Measurements from ENCODE around the gene PIGH. TPM values are rescaled to one million over a fixed set of nuclear protein-coding genes. Genes with fewer than 3 reads are reported as not detected.

PIGH gene
- total RNA-seq, 1 experiment from 2014 or later, result 6.8 TPM

DNA sequence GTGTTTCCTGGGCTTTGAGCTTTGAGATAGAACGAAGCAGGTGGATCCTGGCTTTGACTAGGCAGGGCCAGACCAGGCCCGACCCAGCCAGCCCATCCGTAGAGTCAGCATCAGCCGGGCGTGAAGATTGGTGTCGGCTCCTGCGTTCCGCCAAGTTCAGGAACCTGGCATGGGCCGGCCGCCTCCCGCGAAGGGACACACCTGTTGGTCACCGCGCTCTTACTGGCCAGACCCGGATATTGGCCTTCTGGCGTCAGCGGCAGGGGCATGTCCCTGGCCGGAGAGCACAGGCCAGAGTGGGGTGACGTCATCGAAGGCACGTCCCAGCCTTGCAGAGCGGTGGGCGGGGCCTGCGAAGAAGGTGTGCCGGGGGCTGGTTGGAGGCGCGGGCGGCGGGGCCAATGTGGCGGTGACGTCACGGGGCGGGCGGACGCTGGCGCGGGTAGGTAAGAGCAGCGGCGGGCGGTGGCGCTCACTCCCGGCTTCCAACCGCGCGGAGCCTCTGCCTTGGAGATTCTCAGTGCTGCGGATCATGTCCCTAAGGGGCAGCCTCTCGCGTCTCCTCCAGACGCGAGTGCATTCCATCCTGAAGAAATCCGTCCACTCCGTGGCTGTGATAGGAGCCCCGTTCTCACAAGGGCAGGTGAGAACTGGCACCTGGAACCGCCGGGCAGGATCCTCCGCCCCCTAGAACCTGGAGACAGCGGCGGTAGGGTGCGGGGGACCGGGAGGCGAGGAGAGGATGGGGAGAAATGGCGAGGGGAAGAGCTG lies 19.6 kb upstream of the PIGH start, which contains the start of gene ARG2 (continued):
- TF ChIP-seq, protein P1, sequence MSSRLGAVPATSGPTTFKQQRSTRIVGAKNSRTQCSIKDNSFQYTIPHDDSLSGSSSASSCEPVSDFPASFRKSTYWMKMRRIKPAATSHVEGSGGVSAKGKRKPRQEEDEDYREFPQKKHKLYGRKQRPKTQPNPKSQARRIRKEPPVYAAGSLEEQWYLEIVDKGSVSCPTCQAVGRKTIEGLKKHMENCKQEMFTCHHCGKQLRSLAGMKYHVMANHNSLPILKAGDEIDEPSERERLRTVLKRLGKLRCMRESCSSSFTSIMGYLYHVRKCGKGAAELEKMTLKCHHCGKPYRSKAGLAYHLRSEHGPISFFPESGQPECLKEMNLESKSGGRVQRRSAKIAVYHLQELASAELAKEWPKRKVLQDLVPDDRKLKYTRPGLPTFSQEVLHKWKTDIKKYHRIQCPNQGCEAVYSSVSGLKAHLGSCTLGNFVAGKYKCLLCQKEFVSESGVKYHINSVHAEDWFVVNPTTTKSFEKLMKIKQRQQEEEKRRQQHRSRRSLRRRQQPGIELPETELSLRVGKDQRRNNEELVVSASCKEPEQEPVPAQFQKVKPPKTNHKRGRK (CRISPR knock-in tag; IDR thresholded peaks at IDR 0.05; ENCODE audit: borderline replicate concordance), result no peak
- TF ChIP-seq PRRX2 (CRISPR knock-in tag; IDR thresholded peaks at IDR 0.05), result no peak
- peak; percentile 81 for TF ChIP-seq GABPB1 (CRISPR knock-in tag; IDR thresholded peaks at IDR 0.05)

DNA sequence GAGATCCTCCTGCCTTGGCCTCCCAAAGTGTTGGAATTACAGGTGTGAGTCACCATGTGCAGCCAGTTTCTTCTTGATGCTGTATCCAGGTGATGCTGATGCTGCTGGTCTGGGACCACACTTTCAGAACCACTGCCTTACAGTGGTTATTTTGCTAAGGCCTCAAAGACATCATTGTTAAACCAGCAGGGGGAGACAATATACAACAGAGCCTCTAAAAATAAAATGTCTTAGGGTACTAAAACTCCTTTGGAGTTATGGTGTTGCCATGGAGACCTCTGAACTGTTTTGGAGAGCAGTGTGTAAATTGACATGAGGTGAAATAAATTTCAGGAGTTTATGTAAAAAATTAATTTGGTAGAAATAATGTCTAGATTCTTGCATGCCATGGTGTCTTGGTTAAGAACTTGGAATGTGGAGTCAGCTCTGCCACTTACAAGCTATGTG lies 18.6 kb upstream of the PIGH start:
- CTCF ChIA-PET, result interaction anchor here (0.6 to 3.7 kb wide), 28 partner anchors 9 to 323 kb away, joined by 3 to 49 read pairs (median 4); partner anchors contain the start of genes ATP6V1D, PIGH, RDH11 and VTI1B
- DNase-seq (ENCODE audit: low spot score), result no peak
- peak overlapping the region; percentile 80 for H3K27ac Mint-ChIP-seq
- ATAC-seq, result no peak; the same call in 1 of the 2 replicates
- H3K36me3 Mint-ChIP-seq, result peaks cover 3% of the 10 kb centered on the region
- TF ChIP-seq, protein P2, sequence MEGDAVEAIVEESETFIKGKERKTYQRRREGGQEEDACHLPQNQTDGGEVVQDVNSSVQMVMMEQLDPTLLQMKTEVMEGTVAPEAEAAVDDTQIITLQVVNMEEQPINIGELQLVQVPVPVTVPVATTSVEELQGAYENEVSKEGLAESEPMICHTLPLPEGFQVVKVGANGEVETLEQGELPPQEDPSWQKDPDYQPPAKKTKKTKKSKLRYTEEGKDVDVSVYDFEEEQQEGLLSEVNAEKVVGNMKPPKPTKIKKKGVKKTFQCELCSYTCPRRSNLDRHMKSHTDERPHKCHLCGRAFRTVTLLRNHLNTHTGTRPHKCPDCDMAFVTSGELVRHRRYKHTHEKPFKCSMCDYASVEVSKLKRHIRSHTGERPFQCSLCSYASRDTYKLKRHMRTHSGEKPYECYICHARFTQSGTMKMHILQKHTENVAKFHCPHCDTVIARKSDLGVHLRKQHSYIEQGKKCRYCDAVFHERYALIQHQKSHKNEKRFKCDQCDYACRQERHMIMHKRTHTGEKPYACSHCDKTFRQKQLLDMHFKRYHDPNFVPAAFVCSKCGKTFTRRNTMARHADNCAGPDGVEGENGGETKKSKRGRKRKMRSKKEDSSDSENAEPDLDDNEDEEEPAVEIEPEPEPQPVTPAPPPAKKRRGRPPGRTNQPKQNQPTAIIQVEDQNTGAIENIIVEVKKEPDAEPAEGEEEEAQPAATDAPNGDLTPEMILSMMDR (IDR thresholded peaks at IDR 0.05), result peak; percentile 34; the same call in 1 of the 2 replicates
- no peak for TF ChIP-seq NR1H2 (CRISPR knock-in tag; IDR thresholded peaks at IDR 0.05)
- POLR2A ChIA-PET, result interaction anchor here (0.8 to 3.8 kb wide), 5 partner anchors 11 to 86 kb away, joined by 3 to 25 read pairs (median 4); partner anchors contain the start of genes PIGH and RDH11
- no peaks in the 10 kb centered on the region for H3K9me3 Mint-ChIP-seq
- H3K4me3 Mint-ChIP-seq, result peak overlapping the region; percentile 92
- H3K4me1 Mint-ChIP-seq, result peaks cover 35% of the 10 kb centered on the region
- H3K27me3 Mint-ChIP-seq (ENCODE audit: low read depth), result peaks cover 55% of the 10 kb centered on the region

DNA sequence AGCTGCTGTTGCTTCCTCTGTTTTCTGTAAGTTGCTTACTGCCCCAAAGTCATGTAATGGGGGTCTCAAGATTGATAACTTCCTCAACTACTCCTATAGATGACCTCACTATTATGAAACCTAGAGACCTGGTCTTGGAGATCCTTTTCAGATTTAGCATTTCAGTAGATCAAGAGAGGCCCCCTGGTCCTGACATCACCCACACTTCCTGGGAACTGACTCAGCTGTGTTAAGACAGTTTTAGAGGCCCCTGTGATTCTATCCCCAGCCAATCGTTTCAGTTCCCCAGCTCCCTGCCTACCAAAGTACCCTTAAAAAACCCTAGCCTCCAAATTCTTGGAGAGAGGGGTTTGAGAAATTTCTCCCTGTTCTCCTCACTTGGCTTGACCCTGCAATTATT lies 10.4 kb upstream of the PIGH start:
- H3K36me3 Mint-ChIP-seq, result no peaks in the 10 kb centered on the region
- DNase-seq (ENCODE audit: low spot score) (no peak), ATAC-seq (no peak)
- no peak overlapping the region for H3K27ac Mint-ChIP-seq
- H3K4me3 Mint-ChIP-seq, result no peak overlapping the region
- CTCF ChIA-PET, result interaction anchor here (1.0 to 2.5 kb wide), 4 partner anchors 10 to 190 kb away, joined by 4 to 9 read pairs (median 6); partner anchors contain the start of gene PIGH
- no peak for TF ChIP-seq MXD4 (CRISPR knock-in tag; IDR thresholded peaks at IDR 0.05; ENCODE audit: borderline replicate concordance)
- TF ChIP-seq, protein P3, sequence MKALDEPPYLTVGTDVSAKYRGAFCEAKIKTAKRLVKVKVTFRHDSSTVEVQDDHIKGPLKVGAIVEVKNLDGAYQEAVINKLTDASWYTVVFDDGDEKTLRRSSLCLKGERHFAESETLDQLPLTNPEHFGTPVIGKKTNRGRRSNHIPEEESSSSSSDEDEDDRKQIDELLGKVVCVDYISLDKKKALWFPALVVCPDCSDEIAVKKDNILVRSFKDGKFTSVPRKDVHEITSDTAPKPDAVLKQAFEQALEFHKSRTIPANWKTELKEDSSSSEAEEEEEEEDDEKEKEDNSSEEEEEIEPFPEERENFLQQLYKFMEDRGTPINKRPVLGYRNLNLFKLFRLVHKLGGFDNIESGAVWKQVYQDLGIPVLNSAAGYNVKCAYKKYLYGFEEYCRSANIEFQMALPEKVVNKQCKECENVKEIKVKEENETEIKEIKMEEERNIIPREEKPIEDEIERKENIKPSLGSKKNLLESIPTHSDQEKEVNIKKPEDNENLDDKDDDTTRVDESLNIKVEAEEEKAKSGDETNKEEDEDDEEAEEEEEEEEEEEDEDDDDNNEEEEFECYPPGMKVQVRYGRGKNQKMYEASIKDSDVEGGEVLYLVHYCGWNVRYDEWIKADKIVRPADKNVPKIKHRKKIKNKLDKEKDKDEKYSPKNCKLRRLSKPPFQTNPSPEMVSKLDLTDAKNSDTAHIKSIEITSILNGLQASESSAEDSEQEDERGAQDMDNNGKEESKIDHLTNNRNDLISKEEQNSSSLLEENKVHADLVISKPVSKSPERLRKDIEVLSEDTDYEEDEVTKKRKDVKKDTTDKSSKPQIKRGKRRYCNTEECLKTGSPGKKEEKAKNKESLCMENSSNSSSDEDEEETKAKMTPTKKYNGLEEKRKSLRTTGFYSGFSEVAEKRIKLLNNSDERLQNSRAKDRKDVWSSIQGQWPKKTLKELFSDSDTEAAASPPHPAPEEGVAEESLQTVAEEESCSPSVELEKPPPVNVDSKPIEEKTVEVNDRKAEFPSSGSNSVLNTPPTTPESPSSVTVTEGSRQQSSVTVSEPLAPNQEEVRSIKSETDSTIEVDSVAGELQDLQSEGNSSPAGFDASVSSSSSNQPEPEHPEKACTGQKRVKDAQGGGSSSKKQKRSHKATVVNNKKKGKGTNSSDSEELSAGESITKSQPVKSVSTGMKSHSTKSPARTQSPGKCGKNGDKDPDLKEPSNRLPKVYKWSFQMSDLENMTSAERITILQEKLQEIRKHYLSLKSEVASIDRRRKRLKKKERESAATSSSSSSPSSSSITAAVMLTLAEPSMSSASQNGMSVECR (CRISPR knock-in tag; IDR thresholded peaks at IDR 0.05; ENCODE audit: borderline replicate concordance), result no peak
- TF ChIP-seq, protein P4, sequence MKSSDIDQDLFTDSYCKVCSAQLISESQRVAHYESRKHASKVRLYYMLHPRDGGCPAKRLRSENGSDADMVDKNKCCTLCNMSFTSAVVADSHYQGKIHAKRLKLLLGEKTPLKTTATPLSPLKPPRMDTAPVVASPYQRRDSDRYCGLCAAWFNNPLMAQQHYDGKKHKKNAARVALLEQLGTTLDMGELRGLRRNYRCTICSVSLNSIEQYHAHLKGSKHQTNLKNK (CRISPR knock-in tag; IDR thresholded peaks at IDR 0.05), result no peak
- H3K4me1 Mint-ChIP-seq, result peaks cover 13% of the 10 kb centered on the region
- POLR2A ChIA-PET, result interaction anchor here (1.6 kb wide), 1 partner anchor 10 kb away, joined by 3 read pairs; no protein-coding TSS in a partner anchor
- H3K9me3 Mint-ChIP-seq, result no peaks in the 10 kb centered on the region
- peaks cover 97% of the 10 kb centered on the region for H3K27me3 Mint-ChIP-seq (ENCODE audit: low read depth)

Data from WTC11 (cell line).